NCI-H128 (cell line): ENCODE data around the gene SRSF5.
"Not testable (repeated sequence)": the region's sequence is repeated elsewhere in the genome, so short reads cannot be mapped to it uniquely, and the experiment has no call there.

Experiments
- DNase-seq: peaks from one replicate; lab custom pipeline; 2025; ENCODE audit not compliant: unreplicated experiment; lab: John Stamatoyannopoulos, UW

Gene SRSF5

GRCh38 chr14:69766984-69767368 lies at the start of gene SRSF5:
Gene SRSF5, plus strand, starts transcription at chr14:69767142. Its CDS starts 1,015 bp downstream, at chr14:69768157.
- DNase-seq = peak; percentile 81

GRCh38 chr14:69718614-69719013 lies 48.3 kb upstream of the SRSF5 start:
- not testable (repeated sequence) for DNase-seq

DNA sequence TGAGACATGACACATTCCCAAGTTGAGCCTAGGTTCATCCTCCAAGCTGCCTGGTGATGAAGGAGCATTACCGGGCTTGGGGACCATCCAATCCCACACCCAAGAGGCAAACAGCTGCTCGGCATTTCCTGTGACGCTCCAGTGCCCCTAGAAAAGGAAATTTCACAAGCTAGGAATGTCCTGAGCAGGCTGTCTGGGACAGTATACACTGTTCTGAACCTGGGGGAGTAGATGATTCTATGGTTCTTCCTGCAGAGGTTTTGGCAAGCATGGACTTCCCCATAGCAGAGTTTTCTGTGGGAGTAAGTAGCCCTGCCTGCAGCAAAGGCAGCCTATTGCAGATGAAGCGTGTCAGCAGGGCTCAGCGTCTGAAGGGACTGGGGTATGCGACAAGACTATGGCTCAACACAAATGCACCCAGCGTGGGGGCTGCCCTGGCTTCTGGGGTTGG lies 47.4 kb upstream of the SRSF5 start:
- DNase-seq = no peak

DNA sequence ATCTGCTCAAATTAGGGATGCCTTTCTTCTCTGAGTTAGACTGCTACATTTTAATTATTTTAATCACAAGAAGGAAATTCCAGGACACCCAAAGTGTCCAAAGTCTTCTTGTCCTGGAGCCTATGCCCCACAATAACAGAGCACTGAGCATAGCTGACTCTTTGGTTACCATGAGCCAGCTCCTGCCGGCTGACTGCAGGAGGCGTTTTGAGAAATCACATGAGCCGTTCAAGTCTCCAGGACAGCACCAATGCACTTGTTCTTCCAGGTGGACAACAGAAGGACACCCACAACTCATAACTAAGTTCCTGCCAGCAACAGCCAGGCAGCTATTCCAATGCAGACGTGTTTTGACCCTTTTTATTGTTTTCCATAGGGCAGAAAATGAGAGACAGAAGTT lies 46.0 kb upstream of the SRSF5 start:
- no peak for DNase-seq

DNA sequence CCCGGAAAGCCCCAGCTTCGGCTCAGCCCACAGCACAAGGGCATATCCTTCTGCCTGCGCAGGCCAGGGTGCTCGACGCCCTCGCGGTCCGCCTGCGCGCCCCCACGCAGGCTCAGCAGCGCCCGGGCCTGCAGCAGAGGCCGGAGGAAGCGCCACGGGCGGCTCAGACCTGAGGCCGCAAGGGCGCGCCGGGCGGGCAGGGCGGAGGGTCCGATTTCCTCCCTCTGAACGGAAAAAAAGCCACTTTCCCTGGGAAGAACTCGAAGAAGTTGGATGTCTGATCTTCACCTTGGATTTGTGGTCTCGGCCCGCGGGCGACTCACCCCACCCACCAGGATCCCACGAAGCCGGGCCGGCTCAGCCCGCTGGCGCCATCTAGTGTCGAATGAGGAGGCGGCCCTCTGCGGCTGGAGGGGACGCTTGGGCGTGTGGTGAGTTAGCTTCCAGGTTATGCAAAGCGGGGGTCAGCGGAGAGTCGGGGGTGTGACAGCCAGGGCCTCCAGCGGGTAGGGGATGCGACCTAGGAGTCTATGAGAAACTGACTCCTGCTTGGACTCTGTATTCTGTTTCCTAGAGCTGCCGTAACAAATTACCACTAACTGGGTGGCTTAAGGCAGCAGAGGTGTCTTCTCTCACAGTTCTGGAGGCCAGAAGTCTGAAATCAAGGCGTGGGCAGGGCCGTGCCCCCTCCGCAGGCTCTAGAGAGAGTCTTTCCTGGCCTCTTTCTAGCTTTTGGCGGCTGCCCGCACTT lies 40.0 kb upstream of the SRSF5 start:
- peak; percentile 64 for DNase-seq

GRCh38 chr14:69727860-69728259 lies 39.1 kb upstream of the SRSF5 start:
- DNase-seq = no peak

DNA sequence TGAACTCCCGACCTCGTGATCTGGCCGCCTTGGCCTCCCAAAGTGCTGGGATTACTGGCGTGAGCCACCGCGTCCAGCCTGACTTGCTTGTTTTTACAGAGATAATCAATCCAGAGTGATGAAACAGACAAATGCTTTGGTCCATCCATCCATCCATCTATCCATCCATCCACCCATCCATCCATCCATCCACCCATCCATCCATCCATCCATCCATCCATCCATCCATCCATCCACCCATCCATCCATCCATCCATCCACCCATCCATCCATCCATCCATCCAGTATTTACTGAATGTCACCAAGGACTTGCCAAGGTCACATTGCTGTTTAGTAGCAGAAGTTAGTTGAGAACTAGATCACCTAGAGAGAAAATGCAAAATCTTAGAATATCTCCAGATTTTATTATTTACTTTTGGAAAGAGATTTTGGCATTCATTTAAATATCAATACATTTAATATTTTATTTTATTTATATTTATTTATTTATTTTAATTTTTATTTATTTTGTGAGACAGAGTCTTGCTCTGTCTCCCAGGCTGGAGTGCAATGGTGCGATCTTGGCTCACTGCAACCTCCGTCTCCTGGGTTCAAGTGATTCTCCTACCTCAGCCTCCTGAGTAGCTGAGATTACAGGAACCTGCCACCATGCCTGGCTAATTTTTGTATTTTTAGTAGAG lies 34.9 kb upstream of the SRSF5 start:
- not testable (repeated sequence) for DNase-seq

DNA sequence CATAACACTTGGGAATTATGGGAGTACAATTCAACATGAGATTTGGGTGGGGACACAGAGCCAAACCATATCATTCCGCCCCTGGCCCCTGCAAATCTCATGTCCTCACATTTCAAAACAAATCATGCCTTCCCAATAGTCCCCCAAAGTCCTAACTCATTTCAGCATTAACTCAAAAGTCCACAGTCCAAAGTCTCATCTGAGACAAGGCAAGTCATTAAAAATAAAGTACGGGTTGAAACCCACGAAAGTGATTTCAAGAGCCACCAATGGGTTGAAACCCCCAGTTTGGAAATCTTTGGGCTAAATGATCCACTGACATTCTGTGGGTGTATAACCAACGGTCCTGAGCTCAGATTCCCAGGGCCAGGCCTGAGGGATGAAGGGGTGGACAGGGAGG lies 30.5 kb upstream of the SRSF5 start:
- not testable (repeated sequence) for DNase-seq

DNA sequence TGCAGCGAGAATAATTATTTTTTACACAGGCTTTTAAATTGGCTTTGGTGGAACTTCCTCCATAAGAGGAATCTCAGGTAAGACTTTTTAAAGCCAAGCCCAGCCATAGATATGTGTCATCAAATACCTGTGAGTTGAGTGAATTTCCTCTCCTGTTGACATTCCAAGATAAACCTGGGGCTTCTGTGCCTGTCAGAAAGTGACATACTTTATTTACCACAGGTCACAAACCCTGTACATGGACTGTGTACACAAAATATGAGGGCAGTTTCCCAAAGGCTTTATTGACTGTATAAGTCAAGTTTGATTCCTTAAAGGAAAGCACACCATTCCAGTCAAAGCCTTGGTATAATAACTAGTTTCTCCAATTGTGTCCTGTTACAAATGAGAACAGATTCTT lies 25.9 kb upstream of the SRSF5 start:
- no peak for DNase-seq

- no peak for DNase-seq
Observed at GRCh38 chr14:69749956-69750355, 17.0 kb upstream of the SRSF5 start.

DNA sequence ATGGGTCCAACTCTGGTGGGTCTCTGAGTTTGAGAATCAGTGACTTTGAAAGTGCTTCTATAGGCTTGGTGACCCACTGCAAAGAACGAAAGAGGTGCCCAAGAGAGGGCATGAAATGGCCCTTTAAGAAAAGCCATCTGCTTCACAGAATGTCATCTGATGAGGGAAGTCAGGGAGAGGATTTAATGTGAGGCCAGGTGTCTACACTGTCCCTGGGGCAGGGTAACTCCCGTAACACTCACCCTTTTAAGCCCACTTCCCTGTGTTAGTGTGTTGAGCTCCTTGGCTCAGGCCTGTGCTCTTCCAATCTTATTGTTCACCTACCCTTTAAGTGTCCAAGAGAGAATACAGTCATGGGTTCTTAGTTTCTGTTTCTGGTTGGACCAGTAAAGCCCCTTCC lies 16.4 kb upstream of the SRSF5 start:
- DNase-seq = no peak

DNA sequence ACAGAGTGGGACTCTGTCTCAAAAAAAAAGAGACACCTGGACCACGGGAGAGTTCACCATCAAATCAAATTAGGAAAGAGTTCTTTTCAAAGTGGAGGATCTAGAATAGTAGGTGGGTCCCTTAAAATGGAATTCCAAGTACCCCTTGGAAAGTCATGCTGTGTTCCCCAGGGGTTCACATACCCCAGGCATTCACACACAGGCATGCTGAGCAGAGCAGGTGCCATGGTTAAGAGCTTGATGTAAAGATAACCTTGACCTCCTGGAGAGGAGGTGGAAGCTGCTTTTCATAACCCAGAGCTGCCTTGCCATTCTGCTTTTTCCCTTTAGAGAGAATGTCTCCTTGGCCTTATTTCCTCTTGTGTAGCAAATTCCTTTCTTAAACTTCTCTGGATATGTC lies 14.2 kb upstream of the SRSF5 start:
- DNase-seq = no peak

- DNase-seq = no peak
Observed at GRCh38 chr14:69753860-69754259, 13.1 kb upstream of the SRSF5 start.

- no peak for DNase-seq
Observed at GRCh38 chr14:69754487-69754886, 12.5 kb upstream of the SRSF5 start.

GRCh38 chr14:69755296-69755695 lies 11.6 kb upstream of the SRSF5 start:
- no peak for DNase-seq

DNA sequence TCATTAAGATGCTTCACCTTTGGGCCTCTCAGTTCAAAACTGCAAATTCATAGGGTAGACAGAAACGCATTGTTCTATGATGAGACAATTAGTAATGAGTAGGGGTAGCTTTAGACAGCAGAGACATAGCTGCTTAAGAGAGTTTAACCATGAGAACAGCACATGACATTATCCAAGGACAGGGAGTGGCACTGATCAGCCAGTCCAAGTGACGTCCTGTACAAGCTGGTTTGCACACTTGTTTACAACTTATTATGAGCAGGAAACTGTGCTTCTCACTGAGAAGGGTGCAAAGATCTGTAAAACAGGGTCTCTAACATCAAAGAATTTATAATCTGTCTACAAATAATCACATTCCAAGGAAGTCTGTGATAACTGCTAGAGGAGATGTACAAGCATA lies 11.2 kb upstream of the SRSF5 start:
- no peak for DNase-seq

- no peak for DNase-seq
Observed at GRCh38 chr14:69756298-69756697, 10.6 kb upstream of the SRSF5 start.

DNA sequence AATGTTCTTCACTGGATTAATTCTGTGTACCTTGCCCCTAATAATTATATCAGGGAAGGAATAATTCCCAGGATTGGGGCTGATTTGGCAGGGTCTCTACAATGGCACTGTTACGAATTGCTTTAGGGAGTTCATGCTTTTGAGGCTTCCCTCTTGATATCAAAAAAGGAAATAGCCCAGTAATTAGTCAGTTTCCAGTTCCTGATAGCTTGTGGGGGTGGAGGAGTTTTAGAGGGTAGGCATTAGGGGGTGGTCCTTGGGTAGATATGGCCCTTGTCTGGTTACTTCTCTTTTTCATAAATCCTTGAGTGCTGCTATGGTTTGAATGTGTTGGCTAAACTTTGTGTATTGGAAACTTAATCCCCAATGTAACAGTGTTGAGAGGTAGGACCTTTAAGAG lies 6.1 kb upstream of the SRSF5 start:
- no peak for DNase-seq

DNA sequence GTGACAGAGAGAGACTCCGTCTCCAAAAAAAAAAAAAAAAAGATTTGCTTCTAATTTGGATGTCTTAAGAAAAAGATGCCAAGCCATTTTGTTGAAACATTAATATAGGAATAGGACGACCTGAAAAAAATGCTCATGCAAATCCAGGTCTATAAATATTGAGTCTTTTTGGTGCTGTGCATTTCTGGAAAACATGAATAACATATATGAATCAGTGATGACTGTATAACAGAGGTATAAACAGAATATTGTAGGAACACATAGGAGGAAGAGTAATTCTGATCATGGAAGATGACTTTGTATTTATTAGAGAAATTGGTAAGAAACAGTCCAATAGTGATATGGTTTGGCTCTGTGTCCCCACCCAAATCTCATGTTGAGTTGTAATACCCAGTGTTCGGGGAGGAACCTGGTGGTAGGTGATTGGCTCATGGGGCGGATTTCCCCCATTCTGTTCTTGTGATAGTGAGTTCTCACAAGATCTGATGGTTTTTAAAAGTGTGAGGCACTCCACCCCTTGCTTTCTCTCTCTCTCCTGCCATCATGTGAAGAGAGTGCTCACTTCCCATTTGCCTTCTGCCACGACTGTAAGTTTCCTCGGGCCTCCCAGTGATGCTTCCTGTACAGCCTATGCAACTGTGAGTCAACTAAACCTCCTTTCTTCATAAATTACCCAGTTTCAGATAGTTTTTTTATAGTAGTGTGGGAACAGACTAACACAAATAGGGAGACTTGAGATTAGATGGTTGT lies 3.0 kb upstream of the SRSF5 start:
- no peak for DNase-seq

- DNase-seq = peak; percentile 85
Observed at GRCh38 chr14:69767369-69767999, 542 bp downstream of the SRSF5 start.

DNA sequence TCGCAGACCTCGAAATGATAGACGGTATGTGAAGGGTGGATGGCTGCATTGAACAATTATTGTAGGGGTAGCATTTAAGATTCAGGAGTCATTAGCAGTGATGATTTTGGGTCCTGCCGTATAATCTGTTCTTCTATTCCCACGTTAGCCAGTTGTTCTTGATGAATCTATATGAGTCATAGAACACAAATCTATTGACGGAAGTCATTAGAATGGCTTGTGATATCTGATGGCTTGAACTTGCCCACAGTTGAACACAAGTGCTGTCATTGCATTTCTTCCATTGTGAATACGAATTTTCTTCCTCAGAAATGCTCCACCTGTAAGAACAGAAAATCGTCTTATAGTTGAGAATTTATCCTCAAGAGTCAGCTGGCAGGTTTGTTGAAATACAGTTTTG lies 1.9 kb downstream of the SRSF5 start:
- no peak for DNase-seq
